ENCODE results near the gene GTPBP4.
"Not testable (repeated sequence)": the region's sequence is repeated elsewhere in the genome, so short reads cannot be mapped to it uniquely, and the experiment has no call there.

The GTPBP4 gene

GRCh38 chr10:1034758-1035157 lies 46.5 kb downstream of the GTPBP4 start:
- DNase-seq, result no peak

GRCh38 chr10:1035201-1035600 lies 47.0 kb downstream of the GTPBP4 start:
- no peak for DNase-seq

GRCh38 chr10:1036341-1036791 lies 48.1 kb downstream of the GTPBP4 start:
- no peak for DNase-seq

GRCh38 chr10:1037098-1037497 lies 48.9 kb downstream of the GTPBP4 start:
- no peak for DNase-seq

- not testable (repeated sequence) for DNase-seq
Measured at GRCh38 chr10:1038769-1039168, 50.5 kb downstream of the GTPBP4 start.

GRCh38 chr10:1040133-1040532 lies 51.9 kb downstream of the GTPBP4 start:
- DNase-seq, result no peak

GRCh38 chr10:1041514-1041913 lies 53.3 kb downstream of the GTPBP4 start:
- no peak for DNase-seq

GRCh38 chr10:1043532-1043995 lies 55.3 kb downstream of the GTPBP4 start:
- DNase-seq, result no peak

- DNase-seq, result no peak
Measured at GRCh38 chr10:1044146-1044545, 55.9 kb downstream of the GTPBP4 start.

- no peak for DNase-seq
Measured at GRCh38 chr10:1044964-1045363, 56.7 kb downstream of the GTPBP4 start.

- no peak for DNase-seq
Measured at GRCh38 chr10:1045415-1045814, 57.2 kb downstream of the GTPBP4 start.

GRCh38 chr10:1047937-1048336 lies 59.7 kb downstream of the GTPBP4 start:
- DNase-seq, result no peak

GRCh38 chr10:1048349-1048731 lies 60.1 kb downstream of the GTPBP4 start:
- DNase-seq, result no peak

GRCh38 chr10:1048732-1049424 lies 60.6 kb downstream of the GTPBP4 start, which contains the start of gene IDI1:
Gene IDI1, minus strand, starts transcription at chr10:1049119. Its CDS starts 116 bp downstream, at chr10:1049003.
- DNase-seq, result peak; percentile 92

- no peak for DNase-seq
Measured at GRCh38 chr10:1049425-1049958, 61.3 kb downstream of the GTPBP4 start.

- no peak for DNase-seq
Measured at GRCh38 chr10:1050145-1050544, 61.9 kb downstream of the GTPBP4 start.

- no peak for DNase-seq
Measured at GRCh38 chr10:1050554-1050953, 62.3 kb downstream of the GTPBP4 start.

GRCh38 chr10:1054684-1055083 lies 66.5 kb downstream of the GTPBP4 start:
- no peak for DNase-seq

- DNase-seq, result peak; percentile 54
Measured at GRCh38 chr10:1056326-1057105, 68.3 kb downstream of the GTPBP4 start, which contains the start of gene WDR37. Gene WDR37, plus strand, starts transcription at chr10:1056385. Its CDS starts 15,771 bp downstream, at chr10:1072156.

- DNase-seq, result no peak
Measured at GRCh38 chr10:1057106-1057657, 68.9 kb downstream of the GTPBP4 start.

- no peak for DNase-seq
Measured at GRCh38 chr10:1058017-1058416, 69.8 kb downstream of the GTPBP4 start.

GRCh38 chr10:1059902-1060301 lies 71.7 kb downstream of the GTPBP4 start:
- DNase-seq, result no peak

Measured in T1000 (cell line).